HepG2 (cell line): ENCODE data around the gene GDPGP1. TPM values are rescaled to one million over a fixed set of nuclear protein-coding genes. Genes with fewer than 3 reads are reported as not detected.
A peak's percentile ranks its signal among the peaks of the same experiment; 100 is the strongest.

ENCODE experiments used
- CBFB ChIP-seq: sonication (generic); formaldehyde crosslinking; IDR thresholded peaks from 2 replicates; pipeline ENCODE4 v1.4.0; 2020; ENCODE audit warnings: missing genetic modification reagents
- FOSL2 ChIP-seq: sonication (generic); formaldehyde crosslinking; IDR thresholded peaks from 2 replicates; pipeline ENCODE4 v1.4.0; 2020; ENCODE audit warnings: missing genetic modification reagents
- ISX ChIP-seq: sonication (generic); formaldehyde crosslinking; conservative IDR thresholded peaks from 2 replicates; pipeline ENCODE4 v1.5.0; 2020; ENCODE audit warnings: missing genetic modification reagents
- KDM3A ChIP-seq: IDR thresholded peaks from 2 replicates; pipeline ENCODE4 v1.6.1; 2018; ENCODE audit warnings: low read depth, missing compliant biosample characterization
- MEIS1 ChIP-seq: sonication (generic); formaldehyde crosslinking; IDR thresholded peaks from 2 replicates; pipeline ENCODE4 v1.9.0; 2021; ENCODE audit warnings: mild to moderate bottlenecking, missing genetic modification reagents, moderate library complexity, borderline replicate concordance
- MYNN ChIP-seq: sonication (generic); formaldehyde crosslinking; IDR thresholded peaks from 2 replicates; pipeline ENCODE4 v1.4.0; 2020; ENCODE audit warnings: mild to moderate bottlenecking, low read depth, missing genetic modification reagents
- NFAT5 ChIP-seq: sonication (generic); formaldehyde crosslinking; IDR thresholded peaks from 2 replicates; pipeline ENCODE4 v1.4.0; 2020; ENCODE audit warnings: missing genetic modification reagents
- NFE2L1 ChIP-seq: sonication (generic); formaldehyde crosslinking; IDR thresholded peaks from 2 replicates; pipeline ENCODE4 v1.4.0; 2020; ENCODE audit warnings: missing genetic modification reagents, mild to moderate bottlenecking, borderline replicate concordance
- STAG1 ChIP-seq: sonication (generic); formaldehyde crosslinking; IDR thresholded peaks from 2 replicates; pipeline ENCODE4 v1.4.0; 2020; ENCODE audit warnings: missing genetic modification reagents
- ZBTB44 ChIP-seq: sonication (generic); formaldehyde crosslinking; IDR thresholded peaks from 2 replicates; pipeline ENCODE4 v1.4.0; 2020; ENCODE audit warnings: missing genetic modification reagents
- ZMAT3 ChIP-seq: sonication (generic); formaldehyde crosslinking; conservative IDR thresholded peaks from 2 replicates; pipeline ENCODE4 v1.7.0; 2021; ENCODE audit warnings: missing genetic modification reagents
- ZNF232 ChIP-seq: sonication (generic); formaldehyde crosslinking; IDR thresholded peaks from 2 replicates; pipeline ENCODE4 v1.4.0; 2020; ENCODE audit warnings: missing genetic modification reagents, borderline replicate concordance
- ZNF749 ChIP-seq: sonication (generic); formaldehyde crosslinking; IDR thresholded peaks from 2 replicates; pipeline ENCODE4 v1.8.0; 2022; ENCODE audit warnings: mild to moderate bottlenecking, missing genetic modification reagents, moderate library complexity, borderline replicate concordance
- polyA plus RNA-seq, 8 experiments: library from polyadenylated mRNA; depleted of rRNA in 3 of 8; stranded (reverse) in 7 of 8; unstranded in 1 of 8; fragments of >200 nt; fragmentation: Illumina TruSeq in 4 of 8; extraction: Trizol in 4 of 8; gene quantifications; 2 replicates each; pipeline versions ENCODE4 v1.2.1 to v1.2.3, GENCODE V29; 2011 to 2016; ENCODE audit warnings: low read depth in 4 of 8, missing spikeins in 1 of 8, mixed read lengths in 1 of 8; ENCODE audit not compliant: insufficient read depth in 1 of 8
- total RNA-seq, 5 experiments: library from RNA; depleted of rRNA; stranded (reverse); fragments of >200 nt; fragmentation: Illumina TruSeq; extraction: Trizol; gene quantifications; 2 replicates each; pipeline ENCODE4 v1.2.3, GENCODE V29; 2016; ENCODE audit warnings: low read depth in 1 of 5
- TF ChIP-seq, protein P1 (sequence below), 2 experiments: sonication (generic) in 1 of 2; formaldehyde crosslinking in 1 of 2; IDR thresholded peaks; 2 replicates each; pipeline versions ENCODE4 v1.6.1 to v1.9.0; 2014 to 2022; ENCODE audit warnings: antibody characterized with exemption in 1 of 2, borderline replicate concordance in 1 of 2, inconsistent platforms in 1 of 2, low read depth in 1 of 2, missing genetic modification reagents in 1 of 2

The GDPGP1 gene
- total and polyA plus RNA-seq, 2 of the 13 experiments (the other 11 are each of a cell fraction or from before 2014, with no cell fraction given) = 1.5 to 4.3 TPM

GRCh38 chr15:90234096-90234988 is at the start of gene GDPGP1 (continued):
- TF ChIP-seq FOSL2 (peak; percentile 58; the same call in 1 of the 2 replicates), ISX (CRISPR knock-in tag) (no peak), ZNF749 (CRISPR knock-in tag) (no peak; the same call in 1 of the 2 replicates), KDM3A (CRISPR knock-in tag) (no peak), ZBTB44 (CRISPR knock-in tag) (no peak), NFAT5 (CRISPR knock-in tag) (no peak), MYNN (no peak), ZNF232 (0 out of 2 replicates have a peak, but pooled peaks have one; percentile 9), CBFB (CRISPR knock-in tag) (no peak), NFE2L1 (CRISPR knock-in tag) (no peak), STAG1 (no peak), ZMAT3 (CRISPR knock-in tag) (no peak), MEIS1 (CRISPR knock-in tag) (no peak)
- TF ChIP-seq, protein P1, sequence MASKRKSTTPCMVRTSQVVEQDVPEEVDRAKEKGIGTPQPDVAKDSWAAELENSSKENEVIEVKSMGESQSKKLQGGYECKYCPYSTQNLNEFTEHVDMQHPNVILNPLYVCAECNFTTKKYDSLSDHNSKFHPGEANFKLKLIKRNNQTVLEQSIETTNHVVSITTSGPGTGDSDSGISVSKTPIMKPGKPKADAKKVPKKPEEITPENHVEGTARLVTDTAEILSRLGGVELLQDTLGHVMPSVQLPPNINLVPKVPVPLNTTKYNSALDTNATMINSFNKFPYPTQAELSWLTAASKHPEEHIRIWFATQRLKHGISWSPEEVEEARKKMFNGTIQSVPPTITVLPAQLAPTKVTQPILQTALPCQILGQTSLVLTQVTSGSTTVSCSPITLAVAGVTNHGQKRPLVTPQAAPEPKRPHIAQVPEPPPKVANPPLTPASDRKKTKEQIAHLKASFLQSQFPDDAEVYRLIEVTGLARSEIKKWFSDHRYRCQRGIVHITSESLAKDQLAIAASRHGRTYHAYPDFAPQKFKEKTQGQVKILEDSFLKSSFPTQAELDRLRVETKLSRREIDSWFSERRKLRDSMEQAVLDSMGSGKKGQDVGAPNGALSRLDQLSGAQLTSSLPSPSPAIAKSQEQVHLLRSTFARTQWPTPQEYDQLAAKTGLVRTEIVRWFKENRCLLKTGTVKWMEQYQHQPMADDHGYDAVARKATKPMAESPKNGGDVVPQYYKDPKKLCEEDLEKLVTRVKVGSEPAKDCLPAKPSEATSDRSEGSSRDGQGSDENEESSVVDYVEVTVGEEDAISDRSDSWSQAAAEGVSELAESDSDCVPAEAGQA (IDR thresholded peaks at IDR 0.05; ENCODE audit: low read depth) = peak; percentile 45; the same call in 1 of the 2 replicates
- TF ChIP-seq, protein P1 (CRISPR knock-in tag; IDR thresholded peaks at IDR 0.05; ENCODE audit: borderline replicate concordance) = no peak
